HUDEP-2 (cell line): ENCODE measurements around the gene TBC1D8.
"Not testable (repeated sequence)": the region's sequence is repeated elsewhere in the genome, so short reads cannot be mapped to it uniquely, and the experiment has no call there.

Experiments used
- DNase-seq, 76 experiments: peaks; one replicate each; lab custom pipeline; 2025; ENCODE audit not compliant: unreplicated experiment in 76 of 76; lab: John Stamatoyannopoulos, UW

The TBC1D8 gene

GRCh38 chr2:101151146-101151858 is at the start of gene TBC1D8:
Gene TBC1D8 (minus strand): TSS chr2:101151382. CDS start chr2:101151253, 129 bp downstream.
- peak in 36 of 76 experiments; percentile 2 to 62 (median 26) for DNase-seq

- no peak for DNase-seq
These were observed 49.5 kb upstream of the TBC1D8 start for GRCh38 chr2:101200676-101201075.

GRCh38 chr2:101199251-101199791 is 48.1 kb upstream of the TBC1D8 start:
- DNase-seq = peak in 1 of 76 experiments; percentile 9

GRCh38 chr2:101197814-101198213 is 46.6 kb upstream of the TBC1D8 start:
- DNase-seq = peak in 21 of 76 experiments; percentile 1 to 42 (median 21)

- peak in 43 of 76 experiments; percentile 2 to 70 (median 32) for DNase-seq
These were observed 46.1 kb upstream of the TBC1D8 start for GRCh38 chr2:101197215-101197745.

- DNase-seq = no peak
These were observed 44.9 kb upstream of the TBC1D8 start for GRCh38 chr2:101195871-101196661.

- DNase-seq = no peak
These were observed 41.9 kb upstream of the TBC1D8 start for GRCh38 chr2:101193033-101193626.

GRCh38 chr2:101190747-101191516 is 39.8 kb upstream of the TBC1D8 start:
- DNase-seq = no peak

GRCh38 chr2:101188683-101189405 is 37.7 kb upstream of the TBC1D8 start:
- DNase-seq = peak in 1 of 76 experiments; percentile 3

- no peak for DNase-seq
These were observed 35.9 kb upstream of the TBC1D8 start for GRCh38 chr2:101187131-101187530.

GRCh38 chr2:101185656-101186055 is 34.5 kb upstream of the TBC1D8 start:
- no peak for DNase-seq

- no peak for DNase-seq
These were observed 33.9 kb upstream of the TBC1D8 start for GRCh38 chr2:101185085-101185484.

GRCh38 chr2:101179982-101180381 is 28.8 kb upstream of the TBC1D8 start:
- no peak for DNase-seq

GRCh38 chr2:101176803-101177202 is 25.6 kb upstream of the TBC1D8 start:
- no peak for DNase-seq

GRCh38 chr2:101175991-101176390 is 24.8 kb upstream of the TBC1D8 start:
- no peak for DNase-seq

GRCh38 chr2:101173707-101174295 is 22.6 kb upstream of the TBC1D8 start:
- no peak for DNase-seq

GRCh38 chr2:101169822-101170221 is 18.6 kb upstream of the TBC1D8 start:
- DNase-seq = not testable (repeated sequence)

GRCh38 chr2:101168706-101169105 is 17.5 kb upstream of the TBC1D8 start:
- no peak for DNase-seq

- DNase-seq = not testable (repeated sequence)
These were observed 16.4 kb upstream of the TBC1D8 start for GRCh38 chr2:101167532-101167931.
